Loucy (cell line): ENCODE measurements around the gene WNK2.

Source experiments
- H2AFZ ChIP-seq: fragments of 200-600 bp; sonication (generic); 2 replicates; pipeline ENCODE4 v1.6.0; 2016; ENCODE audit warnings: antibody characterized with exemption, mild to moderate bottlenecking, low read length, moderate library complexity
- H3F3A ChIP-seq: fragments of 200-600 bp; 2 replicates; pipeline ENCODE4 v1.6.0; 2016; ENCODE audit warnings: antibody characterized with exemption, low read depth, mild to moderate bottlenecking
- H3K27me3 ChIP-seq: fragments of 200-600 bp; sonication (generic); 2 replicates; pipeline ENCODE4 v1.6.1; 2014; ENCODE audit warnings: low read length, mild to moderate bottlenecking; ENCODE audit not compliant: insufficient read depth, poor library complexity, severe bottlenecking
- H3K36me3 ChIP-seq: fragments of 200-600 bp; sonication (generic); 2 replicates; pipeline ENCODE4 v1.6.1; 2016; ENCODE audit warnings: low read length; ENCODE audit not compliant: insufficient read depth
- H3K4me1 ChIP-seq: fragments of 200-600 bp; sonication (generic); 2 replicates; pipeline ENCODE4 v1.5.1; 2014; ENCODE audit warnings: low read length, mild to moderate bottlenecking; ENCODE audit not compliant: insufficient read depth, poor library complexity, severe bottlenecking
- H3K4me2 ChIP-seq: fragments of 200-600 bp; sonication (generic); 2 replicates; pipeline ENCODE4 v1.6.0; 2014; ENCODE audit warnings: antibody characterized with exemption, low read length, low read depth, mild to moderate bottlenecking; ENCODE audit not compliant: poor library complexity, severe bottlenecking
- H3K4me3 ChIP-seq: fragments of 200-600 bp; sonication (generic); 2 replicates; pipeline ENCODE4 v1.5.1; 2014; ENCODE audit warnings: low read length, mild to moderate bottlenecking, mixed read lengths; ENCODE audit not compliant: poor library complexity, severe bottlenecking
- H3K79me2 ChIP-seq: fragments of 200-600 bp; sonication (generic); 2 replicates; pipeline ENCODE4 v1.6.1; 2014; ENCODE audit warnings: low read length; ENCODE audit not compliant: insufficient read depth
- H3K9ac ChIP-seq: fragments of 200-600 bp; sonication (generic); 2 replicates; pipeline ENCODE4 v1.6.0; 2014; ENCODE audit warnings: mild to moderate bottlenecking, low read depth, low read length, moderate library complexity; ENCODE audit not compliant: poor library complexity, severe bottlenecking
- H3K9me2 ChIP-seq: fragments of 200-600 bp; sonication (generic); replicated peaks from 2 replicates; pipeline ENCODE4 v1.6.1; 2016; ENCODE audit warnings: low read depth, low read length, mixed read lengths
- H3K9me3 ChIP-seq: fragments of 200-600 bp; sonication (generic); 2 replicates; pipeline ENCODE4 v1.6.1; 2014; ENCODE audit warnings: mild to moderate bottlenecking, antibody characterized with exemption, low read length, low read depth; ENCODE audit not compliant: insufficient read depth
- H4K20me1 ChIP-seq: fragments of 200-600 bp; sonication (generic); 2 replicates; pipeline ENCODE4 v1.6.0; 2014; ENCODE audit warnings: antibody characterized with exemption, low read length, mild to moderate bottlenecking; ENCODE audit not compliant: insufficient read depth, poor library complexity, severe bottlenecking
- CTCF ChIP-seq: fragments of 200-600 bp; sonication (generic); conservative IDR thresholded peaks from 2 replicates; pipeline ENCODE4 v1.5.1; 2014; ENCODE audit warnings: mild to moderate bottlenecking, antibody characterized with exemption, low read length
- EZH2phosphoT487 ChIP-seq: fragments of 200-600 bp; IDR thresholded peaks from 2 replicates; pipeline ENCODE4 v1.6.1; 2018; ENCODE audit warnings: antibody characterized with exemption, mild to moderate bottlenecking, moderate library complexity, borderline replicate concordance

The WNK2 gene

GRCh38 chr9:93205045-93205768 is 21.3 kb downstream of the WNK2 start:
- H3K4me1 ChIP-seq, result peaks cover 3% of the 10 kb centered on the region

GRCh38 chr9:93205896-93206575 is 22.1 kb downstream of the WNK2 start:
- Histone ChIP-seq H3K9ac (no peak overlapping the region), H4K20me1 (no peaks in the 10 kb centered on the region), H3K4me3 (no peak overlapping the region), H3K9me2 (no peaks in the 10 kb centered on the region), H3K79me2 (no peaks in the 10 kb centered on the region), H3F3A (no peaks in the 10 kb centered on the region), H3K9me3 (no peaks in the 10 kb centered on the region; the same call in 1 of the 2 replicates), H3K27me3 (no peaks in the 10 kb centered on the region), H3K4me2 (no peak overlapping the region), H2AFZ (no peak overlapping the region), H3K4me1 (peaks cover 3% of the 10 kb centered on the region), H3K36me3 (no peaks in the 10 kb centered on the region)
- no peak for TF ChIP-seq CTCF
- no peak for TF ChIP-seq EZH2phosphoT487

More at GRCh38 chr9:93205045-93205768, 21.3 kb downstream of the WNK2 start:
- Histone ChIP-seq H3K4me3 (no peak overlapping the region), H2AFZ (no peak overlapping the region), H4K20me1 (no peaks in the 10 kb centered on the region), H3F3A (no peaks in the 10 kb centered on the region), H3K27me3 (no peaks in the 10 kb centered on the region), H3K9me3 (no peaks in the 10 kb centered on the region; the same call in 1 of the 2 replicates), H3K4me2 (no peak overlapping the region), H3K36me3 (no peaks in the 10 kb centered on the region), H3K79me2 (no peaks in the 10 kb centered on the region), H3K9me2 (no peaks in the 10 kb centered on the region), H3K9ac (no peak overlapping the region)
- no peak for TF ChIP-seq CTCF
- no peak for TF ChIP-seq EZH2phosphoT487

- H3K79me2 ChIP-seq, result no peaks in the 10 kb centered on the region
- peaks cover 3% of the 10 kb centered on the region for H3K4me1 ChIP-seq
- H3K9me2 ChIP-seq, result no peaks in the 10 kb centered on the region
- no peaks in the 10 kb centered on the region for H3K27me3 ChIP-seq
- no peak overlapping the region for H3K4me3 ChIP-seq
- H3F3A ChIP-seq, result no peaks in the 10 kb centered on the region
- no peak overlapping the region for H3K9ac ChIP-seq
- H3K9me3 ChIP-seq, result no peaks in the 10 kb centered on the region; the same call in 1 of the 2 replicates
- H4K20me1 ChIP-seq, result no peaks in the 10 kb centered on the region
- no peaks in the 10 kb centered on the region for H3K36me3 ChIP-seq
- no peak overlapping the region for H3K4me2 ChIP-seq
- H2AFZ ChIP-seq, result no peak overlapping the region
- TF ChIP-seq CTCF (no peak), EZH2phosphoT487 (no peak)
Measured at GRCh38 chr9:93206576-93207155, 22.7 kb downstream of the WNK2 start.
